ENCODE measurements around the gene SYNDIG1L.
A peak's percentile ranks its signal among the peaks of the same experiment; 100 is the strongest.

SYNDIG1L gene

GRCh38 chr14:74368026-74368425 is 58.0 kb downstream of the SYNDIG1L start:
- Histone ChIP-seq H3K27ac (replicated peaks) (no peak overlapping the region), H3K4me3 (replicated peaks; ENCODE audit: insufficient read depth, low read length) (no peak overlapping the region), H3K27me3 (ENCODE audit: insufficient read depth, poor library complexity, severe bottlenecking) (no peaks in the 10 kb centered on the region)
- no peak for DNase-seq (ENCODE audit: low read depth in 1 of 2, low spot score in 1 of 2)
- TF ChIP-seq CTCF (IDR thresholded peaks at IDR 0.05; ENCODE audit: insufficient read depth, low read length): no peak
- TF ChIP-seq SPI1 (IDR thresholded peaks at IDR 0.05; ENCODE audit: borderline replicate concordance, low read depth): no peak
- TF ChIP-seq GABPA (IDR thresholded peaks at IDR 0.05; ENCODE audit: low read depth): no peak
- TF ChIP-seq REST (IDR thresholded peaks at IDR 0.05; ENCODE audit: insufficient replicate concordance, low read depth): no peak
- TF ChIP-seq POLR2AphosphoS5 (IDR thresholded peaks at IDR 0.05; ENCODE audit: low read depth): no peak

GRCh38 chr14:74364271-74364880 is 61.6 kb downstream of the SYNDIG1L start:
- TF ChIP-seq SPI1 (IDR thresholded peaks at IDR 0.05; ENCODE audit: borderline replicate concordance, low read depth): no peak
- no peak for TF ChIP-seq REST (IDR thresholded peaks at IDR 0.05; ENCODE audit: insufficient replicate concordance, low read depth)
- TF ChIP-seq CTCF (IDR thresholded peaks at IDR 0.05; ENCODE audit: insufficient read depth, low read length): no peak
- TF ChIP-seq GABPA (IDR thresholded peaks at IDR 0.05; ENCODE audit: low read depth): no peak
- no peak for TF ChIP-seq POLR2AphosphoS5 (IDR thresholded peaks at IDR 0.05; ENCODE audit: low read depth)
- no peak overlapping the region for H3K4me3 ChIP-seq (replicated peaks; ENCODE audit: insufficient read depth, low read length)
- no peak for DNase-seq (ENCODE audit: low read depth in 1 of 2, low spot score in 1 of 2)
- H3K27ac ChIP-seq (replicated peaks): no peak overlapping the region
- H3K27me3 ChIP-seq (ENCODE audit: insufficient read depth, poor library complexity, severe bottlenecking): no peaks in the 10 kb centered on the region

- Histone ChIP-seq H3K27ac (replicated peaks) (no peak overlapping the region), H3K4me3 (replicated peaks; ENCODE audit: insufficient read depth, low read length) (no peak overlapping the region), H3K27me3 (ENCODE audit: insufficient read depth, poor library complexity, severe bottlenecking) (no peaks in the 10 kb centered on the region)
- DNase-seq (ENCODE audit: low read depth in 1 of 2, low spot score in 1 of 2): peak; percentile 20 to 67
- TF ChIP-seq POLR2AphosphoS5 (IDR thresholded peaks at IDR 0.05; ENCODE audit: low read depth): no peak
- TF ChIP-seq CTCF (IDR thresholded peaks at IDR 0.05; ENCODE audit: insufficient read depth, low read length): peak; percentile 65
Observed at GRCh38 chr14:74362361-74362915, 63.6 kb downstream of the SYNDIG1L start.

- H3K27ac ChIP-seq (replicated peaks): no peak overlapping the region
Observed at GRCh38 chr14:74360163-74360562, 65.8 kb downstream of the SYNDIG1L start.

More at GRCh38 chr14:74360163-74360562, 65.8 kb downstream of the SYNDIG1L start:
- Histone ChIP-seq H3K27me3 (ENCODE audit: insufficient read depth, poor library complexity, severe bottlenecking) (no peaks in the 10 kb centered on the region), H3K4me3 (replicated peaks; ENCODE audit: insufficient read depth, low read length) (no peak overlapping the region)
- DNase-seq (ENCODE audit: low read depth in 1 of 2, low spot score in 1 of 2): no peak
- TF ChIP-seq SPI1 (IDR thresholded peaks at IDR 0.05; ENCODE audit: borderline replicate concordance, low read depth) (no peak), POLR2AphosphoS5 (IDR thresholded peaks at IDR 0.05; ENCODE audit: low read depth) (no peak), CTCF (IDR thresholded peaks at IDR 0.05; ENCODE audit: insufficient read depth, low read length) (no peak), GABPA (IDR thresholded peaks at IDR 0.05; ENCODE audit: low read depth) (no peak), REST (IDR thresholded peaks at IDR 0.05; ENCODE audit: insufficient replicate concordance, low read depth) (no peak)

Data from HL-60 (cell line).